H4 (cell line): ENCODE data around the gene HMGB4. TPM values are rescaled to one million over a fixed set of nuclear protein-coding genes. Genes with fewer than 3 reads are reported as not detected.

Experiments used
- DNase-seq: peaks from one replicate; pipeline ENCODE4 v3.0.0-alpha.2; 2015; ENCODE audit warnings: low spot score
- total RNA-seq: library from RNA; depleted of rRNA; stranded (reverse); fragments of >200 nt; shearing (Covaris generic); gene quantifications from 2 replicates; pipeline ENCODE4 v1.2.3, GENCODE V29; 2014

The HMGB4 gene
- total RNA-seq, 1 experiment from 2014 or later = not detected

GRCh38 chr1:33897092-33897725 is 33.3 kb downstream of the HMGB4 start:
- no peak for DNase-seq

GRCh38 chr1:33898406-33898805 is 34.5 kb downstream of the HMGB4 start:
- DNase-seq = no peak

GRCh38 chr1:33898881-33899280 is 35.0 kb downstream of the HMGB4 start:
- DNase-seq = no peak

GRCh38 chr1:33899746-33900145 is 35.9 kb downstream of the HMGB4 start:
- no peak for DNase-seq

GRCh38 chr1:33902486-33903209 is 38.8 kb downstream of the HMGB4 start:
- no peak for DNase-seq

GRCh38 chr1:33903210-33903589 is 39.3 kb downstream of the HMGB4 start:
- DNase-seq = no peak

GRCh38 chr1:33905241-33905640 is 41.4 kb downstream of the HMGB4 start:
- DNase-seq = no peak

GRCh38 chr1:33906156-33906555 is 42.3 kb downstream of the HMGB4 start:
- no peak for DNase-seq

GRCh38 chr1:33908324-33908956 is 44.6 kb downstream of the HMGB4 start:
- no peak for DNase-seq
